Right lung (tissue), 5 donors: ENCODE data around the gene NDUFB4. TPM values are rescaled to one million over a fixed set of nuclear protein-coding genes. Genes with fewer than 3 reads are reported as not detected.
"Not testable (repeated sequence)": the region's sequence is repeated elsewhere in the genome, so short reads cannot be mapped to it uniquely, and the experiment has no call there.

ENCODE experiments used
- DNase-seq, 2 donors: peaks; one replicate each; pipeline ENCODE4 v3.0.0-alpha.2; 2013
- polyA plus RNA-seq, 5 donors: library from polyadenylated mRNA; unstranded; fragments of 120-200 nt; gene quantifications; one replicate each; pipeline versions ENCODE4 v1.2.1 to v1.2.3, GENCODE V29; 2013; ENCODE audit warnings: inconsistent platforms in 1 of 5, low replicate concordance in 1 of 5; ENCODE audit not compliant: insufficient read length in 5 of 5, insufficient read depth in 1 of 5

Gene NDUFB4
- polyA plus RNA-seq, 5 donors = 149 to 183 (median 158) TPM

DNA sequence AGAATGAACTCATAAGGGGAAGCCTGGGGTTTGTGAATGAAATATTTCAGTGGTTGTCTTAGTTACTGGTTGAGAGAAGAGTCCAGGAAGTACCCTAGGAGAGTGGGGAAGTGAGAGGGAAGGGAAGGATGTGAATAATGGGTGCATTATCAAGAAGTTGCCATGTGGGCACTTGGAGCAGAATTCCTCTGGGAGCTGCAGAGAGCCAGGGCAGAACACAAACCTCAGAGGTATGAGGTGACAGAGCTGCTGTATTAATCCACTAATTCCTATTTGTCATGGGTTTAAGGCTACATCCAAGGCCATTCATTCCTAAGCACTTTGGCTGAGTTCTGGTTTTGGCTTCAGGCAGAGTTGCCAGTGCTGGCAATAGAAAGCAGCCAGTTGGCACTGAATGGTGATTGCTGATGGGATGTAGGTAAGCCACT, 29.0 kb downstream of the NDUFB4 start:
- DNase-seq = no peak

DNA sequence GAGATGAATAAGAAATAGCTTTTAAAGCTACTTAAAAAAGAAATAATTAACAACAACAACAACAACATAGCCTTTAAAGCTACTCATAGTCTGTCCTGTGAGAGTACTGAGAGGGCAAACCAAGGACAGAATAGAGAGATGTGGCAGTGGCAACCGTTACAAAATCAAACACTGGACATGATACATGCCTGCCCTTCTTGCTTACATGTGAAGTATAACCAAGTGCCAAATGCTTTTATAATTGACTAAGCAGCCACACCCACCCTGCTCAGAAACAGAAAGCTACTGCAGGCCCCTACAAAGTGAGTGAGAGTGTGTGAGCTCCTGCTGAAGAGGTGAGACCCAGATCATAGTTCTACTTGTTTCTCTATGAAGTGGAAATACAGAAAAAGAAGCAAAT, 38.4 kb downstream of the NDUFB4 start:
- no peak for DNase-seq

DNA sequence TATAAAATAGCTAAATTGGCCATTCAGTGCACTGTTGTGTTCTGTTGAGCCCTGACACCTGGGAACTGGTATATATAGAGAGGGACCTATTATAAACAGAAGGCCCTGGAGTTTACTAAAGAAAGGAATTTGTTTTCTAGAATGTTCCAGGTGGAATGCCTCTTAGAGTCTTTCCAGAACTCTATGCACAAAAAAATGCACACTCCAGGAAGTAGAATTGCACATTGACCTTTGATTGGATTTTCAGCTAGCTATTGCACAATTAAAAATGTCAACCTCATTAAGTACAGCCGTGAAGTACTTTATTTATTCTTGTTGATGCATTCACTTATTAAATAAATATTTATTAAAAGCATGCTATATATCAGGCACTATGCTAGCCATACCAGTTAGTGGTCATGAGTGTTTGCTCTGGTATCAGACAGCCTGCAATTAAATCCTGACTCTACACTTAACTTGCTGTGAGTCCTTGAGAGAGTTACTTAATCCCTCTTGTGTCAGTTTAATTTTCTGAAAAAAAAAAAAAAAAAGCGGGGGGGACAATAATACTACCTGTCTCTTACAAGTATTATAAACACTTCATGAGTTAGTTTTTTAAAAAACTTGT, 40.8 kb downstream of the NDUFB4 start:
- no peak for DNase-seq

DNA sequence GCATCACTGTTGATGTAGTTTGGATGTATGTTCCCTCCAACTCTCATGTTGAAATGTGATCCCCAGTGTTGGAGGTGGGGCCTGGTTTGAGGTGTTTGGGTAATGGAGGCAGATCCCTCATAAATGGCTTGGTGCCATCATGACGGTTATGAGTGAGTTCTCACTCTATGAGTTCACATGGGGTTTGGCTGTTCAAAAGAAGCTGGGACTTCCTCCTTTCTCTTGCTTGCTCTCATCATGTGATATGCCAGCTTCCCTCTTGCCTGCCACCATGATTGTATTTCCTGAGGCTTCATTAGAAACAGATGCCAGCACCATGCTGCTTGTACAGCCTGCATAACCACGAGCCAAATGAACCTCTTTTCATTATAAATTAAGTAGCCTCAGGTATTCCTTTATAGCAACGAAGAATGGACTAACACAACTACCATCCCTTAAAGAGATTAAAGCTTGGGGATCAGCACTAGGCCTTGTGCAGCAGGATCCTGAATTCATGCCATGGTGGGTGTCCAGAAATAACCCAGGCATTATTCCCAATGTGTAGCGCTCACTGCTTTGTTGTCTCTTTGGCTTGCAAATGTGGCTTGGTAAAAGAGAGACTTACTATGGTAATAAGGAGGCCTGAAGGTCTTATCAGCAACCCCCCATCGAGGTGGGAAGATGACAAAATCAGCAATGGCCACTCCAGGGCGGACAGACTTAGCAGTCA, 41.9 kb downstream of the NDUFB4 start:
- no peak for DNase-seq

DNA sequence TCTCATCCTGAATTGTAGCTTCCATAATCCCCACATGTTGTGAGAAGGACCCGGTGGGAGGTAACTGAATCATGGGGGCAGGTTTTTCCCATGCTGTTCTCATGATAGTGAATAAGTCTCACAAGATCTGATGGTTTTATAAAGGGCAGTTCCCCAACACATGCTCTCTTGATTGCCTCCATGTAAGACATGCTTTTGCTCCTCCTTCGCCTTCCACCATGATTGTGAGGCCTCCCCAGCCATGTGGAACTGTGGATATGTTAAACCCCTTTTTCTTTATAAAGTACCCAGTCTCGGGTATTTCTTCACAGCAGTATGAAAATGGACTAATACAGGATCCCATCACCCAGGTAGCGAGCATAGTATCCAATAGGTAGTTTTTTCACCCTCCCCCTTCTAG, 42.7 kb downstream of the NDUFB4 start:
- DNase-seq = not testable (repeated sequence)

DNA sequence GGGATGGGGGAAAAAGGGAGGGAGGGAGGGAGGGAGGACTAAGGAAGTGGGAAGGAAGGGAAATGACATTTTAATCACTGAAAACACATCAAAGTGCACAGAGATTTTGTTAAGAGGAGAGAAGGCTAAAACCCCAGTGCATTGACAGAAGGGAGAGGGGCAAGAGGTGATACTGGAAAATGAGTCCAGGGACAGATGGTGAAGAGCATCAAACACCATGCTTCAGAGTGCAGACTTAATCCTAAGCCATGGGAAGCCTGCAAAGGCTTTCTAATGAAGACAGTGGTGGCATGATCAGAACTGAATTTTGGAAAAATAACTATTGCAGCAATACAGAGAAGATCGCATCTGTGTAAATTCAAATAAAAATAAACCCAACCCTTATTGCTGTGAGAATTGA, 44.1 kb downstream of the NDUFB4 start:
- no peak for DNase-seq

DNA sequence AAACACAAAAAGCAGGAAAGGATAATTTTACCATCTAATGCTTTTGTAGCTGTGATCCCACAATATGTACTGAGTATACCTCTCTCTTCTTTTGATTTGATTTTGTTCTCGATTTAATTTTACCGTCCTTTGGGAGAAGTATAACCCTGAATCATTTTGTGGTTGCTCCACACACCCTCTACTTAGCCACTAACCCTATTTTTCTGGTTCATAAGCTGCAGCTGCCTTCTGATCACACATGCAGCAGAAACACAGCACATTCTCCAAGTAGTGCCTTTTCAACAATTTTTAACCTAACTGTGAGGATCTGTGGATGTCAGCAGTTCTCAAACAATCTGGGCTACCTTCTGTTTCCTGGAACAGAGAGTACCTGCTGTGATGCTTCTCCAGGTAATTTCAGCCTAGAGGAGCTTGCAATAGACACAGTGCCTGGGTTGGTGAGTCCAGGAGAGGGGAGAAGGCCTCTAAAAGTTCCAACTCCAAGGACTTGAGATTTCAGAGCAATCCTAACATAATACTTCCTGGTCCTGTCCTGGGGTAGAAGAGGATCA, 45.6 kb downstream of the NDUFB4 start:
- DNase-seq = no peak

DNA sequence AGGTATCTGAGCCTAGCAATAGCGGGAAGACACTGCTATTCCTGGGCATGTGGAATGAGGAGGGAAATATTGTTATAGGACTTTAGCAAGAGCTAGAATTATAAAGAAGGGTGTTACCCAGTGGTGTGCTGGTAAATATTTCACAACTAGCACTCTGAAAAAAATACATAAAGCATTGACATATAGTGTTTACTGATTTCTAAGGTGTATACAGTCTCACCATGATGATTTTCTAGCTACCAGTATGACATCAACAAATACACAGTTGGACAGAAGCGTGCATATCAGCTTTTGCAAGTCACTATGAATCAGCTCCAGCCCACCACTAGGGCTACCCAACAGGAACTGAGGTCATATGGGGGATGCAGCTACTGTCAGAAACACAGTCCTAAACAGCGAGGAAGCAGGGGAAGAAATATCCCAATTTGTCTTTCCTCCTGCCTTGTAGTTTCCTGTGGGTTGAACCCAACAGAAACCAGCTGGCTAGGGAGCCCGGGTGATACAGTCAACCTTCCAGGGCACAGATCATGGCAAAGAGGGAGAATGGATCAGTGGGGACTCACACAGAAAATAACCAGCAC, 46.3 kb downstream of the NDUFB4 start:
- DNase-seq = no peak

DNA sequence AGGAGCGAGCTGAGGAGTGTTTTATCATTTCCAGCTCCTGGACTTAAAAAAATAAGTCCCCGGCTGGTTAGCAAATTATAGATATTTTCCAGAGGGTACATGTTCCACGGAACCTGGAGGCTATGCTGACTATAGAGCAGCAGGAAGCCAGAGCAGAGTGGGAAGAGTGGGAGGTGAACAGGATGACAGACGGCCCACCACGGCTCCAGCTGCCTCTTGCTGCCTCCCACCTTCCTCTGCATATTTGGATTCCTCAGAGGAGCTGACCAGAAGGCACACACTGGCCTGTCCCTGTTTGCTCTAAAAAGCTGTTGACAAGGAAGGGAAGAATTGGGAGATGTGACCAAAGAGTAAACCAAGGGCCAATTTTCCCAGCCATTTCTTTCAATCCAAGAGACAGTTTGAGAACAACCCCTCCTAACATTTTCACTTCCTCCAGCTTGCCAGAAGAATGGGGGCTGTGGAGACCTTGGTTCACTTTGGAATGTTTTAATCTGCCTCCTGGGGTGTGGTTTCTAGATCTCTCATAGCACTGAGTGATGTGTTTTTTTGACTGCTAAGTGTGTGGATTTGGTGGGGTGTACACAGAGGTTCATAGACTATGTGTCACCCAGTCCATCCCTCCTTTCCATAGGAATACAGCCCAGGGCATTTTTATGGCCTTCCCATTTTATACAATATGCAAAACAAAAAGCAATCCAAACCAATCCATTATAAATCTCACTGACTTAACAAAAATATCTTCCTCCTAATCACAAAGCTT, 49.1 kb downstream of the NDUFB4 start:
- no peak for DNase-seq

DNA sequence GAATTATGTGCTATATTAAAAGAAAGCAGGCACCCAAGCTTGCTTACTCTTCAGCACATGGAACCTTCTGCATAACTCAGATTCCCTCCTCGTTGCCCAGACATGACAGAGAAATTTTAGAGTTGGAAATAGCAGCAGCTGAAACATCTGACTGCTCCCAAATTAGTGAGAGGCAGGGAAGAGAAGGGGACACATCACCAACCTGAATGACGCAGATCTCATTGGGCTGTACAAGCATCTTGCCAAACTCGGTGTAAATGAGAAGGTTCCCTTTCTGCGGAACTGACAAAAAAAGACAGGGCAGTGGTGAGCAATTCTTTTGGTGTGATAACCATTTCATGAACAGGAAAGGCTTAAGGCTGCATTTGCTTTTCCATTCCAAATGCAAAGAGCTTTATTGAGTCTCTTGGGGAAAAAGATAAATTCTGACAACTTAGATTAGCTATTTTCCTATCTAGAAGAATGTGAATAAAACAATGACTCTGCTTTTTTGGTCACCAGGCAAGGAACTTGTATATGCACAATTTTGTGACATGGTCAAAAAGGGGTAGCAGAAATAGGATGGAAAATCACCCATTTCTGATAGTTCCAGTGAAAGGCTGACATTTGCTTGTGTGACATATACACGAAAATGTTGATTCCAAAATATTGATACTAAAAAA, 50.8 kb downstream of the NDUFB4 start:
- DNase-seq = no peak

DNA sequence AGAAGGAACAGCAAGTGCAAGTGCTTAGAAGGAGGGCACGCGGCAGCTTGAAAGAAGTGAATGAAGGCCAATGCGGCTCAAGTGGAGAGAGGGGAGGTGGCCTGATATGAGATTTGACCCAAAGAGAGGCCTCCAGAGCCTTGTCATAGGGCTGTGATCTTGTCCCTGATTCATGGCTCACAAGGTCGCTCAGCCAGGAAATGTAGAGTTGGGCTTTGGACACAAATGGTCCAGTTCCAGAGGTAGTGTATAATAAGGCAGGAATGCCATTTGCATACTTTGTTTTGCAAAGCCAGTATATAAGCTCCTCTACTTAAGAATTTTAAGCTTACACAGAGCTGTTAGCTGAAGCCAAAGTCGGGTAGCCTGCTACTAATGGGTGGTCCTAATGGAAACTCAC, 52.2 kb downstream of the NDUFB4 start:
- DNase-seq = no peak

DNA sequence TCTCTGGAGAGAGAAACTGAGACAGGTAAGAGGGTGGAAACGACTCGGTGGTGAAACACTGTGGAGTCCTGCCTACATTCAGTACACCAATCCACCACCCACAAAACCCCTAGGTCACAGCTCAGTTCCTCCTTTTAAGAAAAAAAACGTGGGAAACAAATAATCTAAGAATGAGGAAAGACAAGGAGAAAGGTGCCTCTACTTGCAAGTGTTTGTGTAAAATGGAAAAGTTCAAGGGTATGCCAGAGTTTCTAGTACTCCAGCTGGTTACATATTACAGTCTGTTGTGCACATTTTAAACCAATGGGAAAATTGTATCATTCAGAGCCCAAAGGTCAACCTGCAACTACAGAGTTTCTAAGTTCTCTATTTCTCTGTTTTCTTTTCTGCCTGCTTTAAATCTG, 53.7 kb downstream of the NDUFB4 start:
- no peak for DNase-seq

DNA sequence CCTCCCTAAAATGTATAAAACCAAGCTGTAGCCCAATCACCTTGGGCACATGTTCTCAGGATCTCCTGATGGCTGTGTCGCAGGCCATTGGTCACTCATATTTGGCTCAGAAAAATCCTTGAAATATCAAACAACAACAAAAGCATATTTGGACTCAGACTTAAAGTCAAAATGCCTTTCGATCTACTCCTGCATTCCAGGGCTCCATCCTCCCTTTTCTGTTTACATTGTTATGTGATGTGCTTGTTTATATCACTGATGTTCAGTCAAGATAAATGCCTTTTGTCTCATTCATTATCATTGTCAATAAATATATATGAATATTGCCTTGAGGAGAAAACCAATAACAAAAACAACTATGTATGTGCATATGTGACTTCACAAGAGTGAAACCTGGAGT, 54.2 kb downstream of the NDUFB4 start:
- no peak for DNase-seq

Other genes starting within 250 kb of the NDUFB4 start
- gene LRRC58, start 247.0 kb upstream of the NDUFB4 start, polyA plus RNA-seq = 10 to 100 TPM; 17.5 to 29.5 (median 25.0) TPM
- 100 to 1,000 TPM; 451 to 563 (median 556) TPM for gene FSTL1, start 145.3 kb upstream of the NDUFB4 start, polyA plus RNA-seq
- gene HGD, start 85.9 kb downstream of the NDUFB4 start, polyA plus RNA-seq = 1 to 10 TPM in 1 of 5 donors, under 1 TPM in 4; 0.45 to 1.0 (median 0.78) TPM
- 10 to 100 TPM; 21.2 to 31.3 (median 26.9) TPM for gene RABL3, start 146.2 kb downstream of the NDUFB4 start, polyA plus RNA-seq
- gene GTF2E1, start 146.4 kb downstream of the NDUFB4 start, polyA plus RNA-seq = 10 to 100 TPM; 11.7 to 14.6 (median 13.2) TPM